Frontal cortex (tissue), 4 donors: ENCODE data around the gene HIC2. TPM values are rescaled to one million over a fixed set of nuclear protein-coding genes. Genes with fewer than 3 reads are reported as not detected.
"Not testable (repeated sequence)": the region's sequence is repeated elsewhere in the genome, so short reads cannot be mapped to it uniquely, and the experiment has no call there.

Experiments
- DNase-seq, 2 donors: peaks; one replicate each; pipeline ENCODE4 v3.0.0; 2012; ENCODE audit warnings: low spot score in 2 of 2
- FAIRE-seq: peaks from 2 replicates; lab custom pipeline; 2012; peaks lifted over from hg19 to GRCh38; lab: Jason Lieb, UNC
- total RNA-seq: library from RNA; depleted of rRNA; stranded (reverse); fragments of >200 nt; gene quantifications from one replicate; pipeline ENCODE4 v1.2.3, GENCODE V29; 2014
- donor health status: control.
- donor health status: control.
- donor health status: control.

Gene HIC2
- 6.1 TPM for total RNA-seq

GRCh38 chr22:21417227-21417746, at the start of gene HIC2:
HIC2 (plus strand) TSS chr22:21417371; CDS start chr22:21442832, 25,461 bp downstream.
- FAIRE-seq, DNase-seq: not testable (repeated sequence)

GRCh38 chr22:21368603-21369310, 48.4 kb upstream of the HIC2 start:
- not testable (repeated sequence) for DNase-seq, FAIRE-seq

GRCh38 chr22:21375880-21376279, 41.3 kb upstream of the HIC2 start:
- DNase-seq, FAIRE-seq: not testable (repeated sequence)

- FAIRE-seq, result not testable (repeated sequence)
Observed at GRCh38 chr22:21383701-21384467, 33.3 kb upstream of the HIC2 start, which contains the start of gene RIMBP3B. RIMBP3B (plus strand) TSS chr22:21383751; CDS start chr22:21383859, 108 bp downstream.

GRCh38 chr22:21384468-21385357, 32.5 kb upstream of the HIC2 start:
- DNase-seq, FAIRE-seq: not testable (repeated sequence)

More at GRCh38 chr22:21383701-21384467, 33.3 kb upstream of the HIC2 start, which contains the start of gene RIMBP3B:
- DNase-seq, result not testable (repeated sequence)

GRCh38 chr22:21389480-21389879, 27.7 kb upstream of the HIC2 start:
- not testable (repeated sequence) for FAIRE-seq, DNase-seq

GRCh38 chr22:21390013-21390412, 27.2 kb upstream of the HIC2 start:
- not testable (repeated sequence) for FAIRE-seq, DNase-seq

- not testable (repeated sequence) for FAIRE-seq, DNase-seq
Observed at GRCh38 chr22:21394613-21395012, 22.6 kb upstream of the HIC2 start.

GRCh38 chr22:21401197-21401969, 15.8 kb upstream of the HIC2 start:
- not testable (repeated sequence) for DNase-seq

GRCh38 chr22:21402763-21403314, 14.3 kb upstream of the HIC2 start:
- not testable (repeated sequence) for DNase-seq, FAIRE-seq

More at GRCh38 chr22:21401197-21401969, 15.8 kb upstream of the HIC2 start:
- not testable (repeated sequence) for FAIRE-seq

GRCh38 chr22:21407139-21407538, 10.0 kb upstream of the HIC2 start:
- not testable (repeated sequence) for DNase-seq, FAIRE-seq

GRCh38 chr22:21407792-21408191, 9.4 kb upstream of the HIC2 start:
- not testable (repeated sequence) for DNase-seq, FAIRE-seq

- FAIRE-seq, DNase-seq: not testable (repeated sequence)
Observed at GRCh38 chr22:21416375-21416774, 796 bp upstream of the HIC2 start.

GRCh38 chr22:21417853-21418252, 682 bp downstream of the HIC2 start:
- FAIRE-seq, DNase-seq: not testable (repeated sequence)

GRCh38 chr22:21418974-21419638, 1.9 kb downstream of the HIC2 start:
- not testable (repeated sequence) for FAIRE-seq

GRCh38 chr22:21420180-21420763, 3.1 kb downstream of the HIC2 start:
- DNase-seq, FAIRE-seq: not testable (repeated sequence)

More at GRCh38 chr22:21418974-21419638, 1.9 kb downstream of the HIC2 start:
- not testable (repeated sequence) for DNase-seq

GRCh38 chr22:21424084-21424709, 7.0 kb downstream of the HIC2 start:
- not testable (repeated sequence) for FAIRE-seq, DNase-seq
